Caco-2 (cell line): ENCODE data around the gene EHD1. TPM values are rescaled to one million over a fixed set of nuclear protein-coding genes. Genes with fewer than 3 reads are reported as not detected.

Experiments used
- BruUV-seq: library from RNA; stranded (reverse); fragments of 400-500 nt; replicated peaks from 2 replicates; lab custom pipeline; 2021; lab: Mats Ljungman, UMichigan
- CTCF ChIA-PET: fragments of 300-600 bp; sonication (Branson Sonifier 250); formaldehyde crosslinking; loops from one replicate; lab custom pipeline; 2022; ENCODE audit warnings: antibody characterized with exemption; lab: Charles Lee
- POLR2A ChIA-PET: fragments of 300-600 bp; sonication (Branson Sonifier 250); formaldehyde crosslinking; loops from one replicate; lab custom pipeline; 2022; ENCODE audit warnings: antibody characterized with exemption; lab: Charles Lee
- DNase-seq, 2 experiments: peaks; one replicate each; pipeline versions ENCODE4 v3.0.0 to v3.0.0-alpha.2; 2020 to 2022
- H3K27me3 ChIP-seq: replicated peaks from 2 replicates; pipeline ENCODE4 v1.6.0; 2011; ENCODE audit warnings: low read length; ENCODE audit not compliant: control insufficient read depth, insufficient read depth
- H3K36me3 ChIP-seq: 2 replicates; pipeline ENCODE4 v1.5.1; 2011; ENCODE audit warnings: low read length; ENCODE audit not compliant: control insufficient read depth, insufficient read depth
- H3K4me1 ChIP-seq: fragments of 250-450 bp; sonication (Bioruptor Pico); 2 replicates; pipeline ENCODE4 v1.5.1; 2020; ENCODE audit warnings: mild to moderate bottlenecking
- H3K4me3 ChIP-seq: 2 replicates; pipeline ENCODE4 v1.5.1; 2011; ENCODE audit warnings: low read depth, mild to moderate bottlenecking, control low read depth, low read length
- H3K9me3 ChIP-seq: fragments of 250-450 bp; sonication (Bioruptor Pico); 2 replicates; pipeline ENCODE4 v1.5.1; 2020; ENCODE audit warnings: mild to moderate bottlenecking, moderate library complexity
- H3K27ac Mint-ChIP-seq: one replicate; pipeline ENCODE4 v1.8.0; 2022; ENCODE audit warnings: mixed read lengths; ENCODE audit not compliant: unreplicated experiment
- H3K27me3 Mint-ChIP-seq: one replicate; pipeline ENCODE4 v1.8.0; 2022; ENCODE audit warnings: mixed read lengths; ENCODE audit not compliant: insufficient read depth, unreplicated experiment
- H3K36me3 Mint-ChIP-seq: one replicate; pipeline ENCODE4 v1.8.0; 2022; ENCODE audit warnings: mild to moderate bottlenecking, mixed read lengths; ENCODE audit not compliant: insufficient read depth, unreplicated experiment
- H3K4me1 Mint-ChIP-seq: one replicate; pipeline ENCODE4 v1.8.0; 2022; ENCODE audit warnings: low read depth, mixed read lengths; ENCODE audit not compliant: unreplicated experiment
- H3K4me3 Mint-ChIP-seq: one replicate; pipeline ENCODE4 v1.8.0; 2022; ENCODE audit warnings: mild to moderate bottlenecking, moderate library complexity, mixed read lengths; ENCODE audit not compliant: unreplicated experiment
- H3K9me3 Mint-ChIP-seq: one replicate; pipeline ENCODE4 v1.8.0; 2022; ENCODE audit warnings: mixed read lengths; ENCODE audit not compliant: unreplicated experiment
- CTCF ChIP-seq, 2 experiments: fragments of 200-600 bp in 1 of 2; IDR thresholded peaks; 1 replicate in 1 of 2; 2 replicates in 1 of 2; pipeline versions ENCODE4 v1.5.1 to v1.8.0; 2011 to 2022; ENCODE audit warnings: antibody characterized with exemption in 1 of 2, control low read depth in 1 of 2, inconsistent platforms in 1 of 2, low read depth in 1 of 2, low read length in 1 of 2, mild to moderate bottlenecking in 1 of 2, moderate library complexity in 1 of 2; ENCODE audit not compliant: insufficient read depth in 1 of 2, severe bottlenecking in 1 of 2, unreplicated experiment in 1 of 2
- intact Hi-C: fragments of 100-400 bp; cut with micrococcal nuclease; formaldehyde crosslinking; loops from one replicate; pipeline ENCODE4 v1.10.0; 2022; ENCODE audit not compliant: unreplicated experiment
- total RNA-seq: library from RNA; stranded (reverse); gene quantifications from 2 replicates; pipeline ENCODE4 v1.2.3, GENCODE V29; 2022

EHD1 gene
- total RNA-seq, 1 experiment from 2014 or later = 129 TPM

GRCh38 chr11:64856382-64857227 is 21.8 kb downstream of the EHD1 start:
- DNase-seq = peak; percentile 47 to 70
- Mint-ChIP-seq H3K4me3 (no peak overlapping the region), H3K27me3 (no peaks in the 10 kb centered on the region), H3K27ac (peak overlapping the region; percentile 91), H3K9me3 (no peaks in the 10 kb centered on the region), H3K36me3 (peaks cover 75% of the 10 kb centered on the region), H3K4me1 (peaks cover 17% of the 10 kb centered on the region)
- H3K9me3 ChIP-seq = no peaks in the 10 kb centered on the region
- ChIA-PET POLR2A (interaction anchor here (0.5 to 1.0 kb wide), 2 partner anchors 20 to 611 kb away, joined by 3 read pairs; no protein-coding TSS in a partner anchor), CTCF (no interaction called here)
- intact Hi-C loops = no loop called here
- H3K27me3 ChIP-seq = no peaks in the 10 kb centered on the region
- BruUV-seq = no TSS peak
- peaks cover 39% of the 10 kb centered on the region for H3K4me1 ChIP-seq
- no peak overlapping the region for H3K4me3 ChIP-seq
- TF ChIP-seq CTCF (IDR thresholded peaks at IDR 0.05; ENCODE audit: insufficient read depth in 1 of 2, low read depth in 1 of 2, low read length in 1 of 2, severe bottlenecking in 1 of 2, unreplicated experiment in 1 of 2) = no peak
- H3K36me3 ChIP-seq = peaks cover 6% of the 10 kb centered on the region

GRCh38 chr11:64855596-64856304 is 22.7 kb downstream of the EHD1 start:
- intact Hi-C loops = no loop called here
- CTCF ChIA-PET = interaction anchor here (1.2 kb wide), 1 partner anchor 141 kb away, joined by 4 read pairs; the partner anchor contains the start of gene BATF2

More at GRCh38 chr11:64855596-64856304, 22.7 kb downstream of the EHD1 start:
- TF ChIP-seq CTCF (IDR thresholded peaks at IDR 0.05; ENCODE audit: insufficient read depth in 1 of 2, low read depth in 1 of 2, low read length in 1 of 2, severe bottlenecking in 1 of 2, unreplicated experiment in 1 of 2) = no peak
- Mint-ChIP-seq H3K4me3 (peak overlapping the region; percentile 46), H3K27me3 (no peaks in the 10 kb centered on the region), H3K4me1 (peaks cover 17% of the 10 kb centered on the region), H3K9me3 (no peaks in the 10 kb centered on the region), H3K27ac (peak overlapping the region; percentile 91), H3K36me3 (peaks cover 82% of the 10 kb centered on the region)
- no peak overlapping the region for H3K4me3 ChIP-seq
- no peaks in the 10 kb centered on the region for H3K27me3 ChIP-seq
- H3K4me1 ChIP-seq = peaks cover 39% of the 10 kb centered on the region
- no peaks in the 10 kb centered on the region for H3K9me3 ChIP-seq
- no peak for DNase-seq
- POLR2A ChIA-PET = interaction anchor here (1.2 kb wide), 1 partner anchor 33 kb away, joined by 3 read pairs; no protein-coding TSS in a partner anchor
- peaks cover 6% of the 10 kb centered on the region for H3K36me3 ChIP-seq
- no TSS peak for BruUV-seq
